Measurements from ENCODE around the gene SLC26A1.

DNA sequence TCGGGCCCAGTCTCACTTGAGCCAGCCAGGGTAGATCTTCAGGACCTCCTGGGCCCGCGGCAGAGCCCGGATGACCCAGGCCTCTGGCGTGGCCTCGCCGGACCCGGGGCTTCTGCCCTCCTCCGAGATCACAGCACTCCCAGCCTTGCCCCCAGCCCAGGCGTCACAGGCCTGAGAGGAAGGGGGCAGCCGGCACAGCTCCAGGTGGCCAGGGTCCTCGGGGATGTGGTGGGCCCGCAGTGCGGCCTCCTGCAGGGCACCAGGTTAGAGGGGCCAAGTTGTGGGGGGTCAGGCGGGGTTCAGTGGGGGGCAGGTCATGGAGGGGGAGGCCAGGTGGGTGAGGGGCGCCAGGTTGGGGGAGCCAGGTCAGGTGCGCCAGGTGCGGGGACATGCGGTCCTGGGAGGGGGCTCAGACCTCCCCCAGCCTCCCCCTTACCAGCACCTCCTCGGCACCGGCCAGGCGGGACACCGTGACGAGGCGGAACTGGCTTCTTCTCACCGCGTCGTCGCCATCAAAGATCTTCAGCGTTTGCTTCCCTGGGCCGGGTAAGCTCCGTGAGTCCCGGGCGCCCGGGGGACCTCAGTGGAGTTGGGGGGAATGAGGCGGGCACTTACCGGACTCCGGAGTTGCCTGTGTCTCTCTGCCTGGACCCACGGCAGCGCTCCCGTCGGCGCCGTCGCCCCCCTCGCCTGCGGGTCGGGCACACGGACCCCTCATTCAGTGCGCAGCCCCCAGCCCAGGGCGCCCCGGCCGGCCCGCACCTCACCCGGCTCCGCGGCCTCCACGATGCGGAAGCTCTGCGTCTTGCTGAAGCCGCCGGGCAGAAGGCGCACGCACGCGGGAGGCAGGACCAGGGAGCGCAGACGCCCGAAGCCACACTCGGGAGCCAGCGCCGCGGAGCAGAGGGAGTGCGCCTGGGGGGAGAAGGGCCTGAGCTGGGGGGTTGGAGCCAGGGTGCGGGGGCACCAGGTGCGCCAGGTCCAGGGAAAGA is 25.8 kb downstream of the SLC26A1 start:
- TF ChIP-seq, protein P1, sequence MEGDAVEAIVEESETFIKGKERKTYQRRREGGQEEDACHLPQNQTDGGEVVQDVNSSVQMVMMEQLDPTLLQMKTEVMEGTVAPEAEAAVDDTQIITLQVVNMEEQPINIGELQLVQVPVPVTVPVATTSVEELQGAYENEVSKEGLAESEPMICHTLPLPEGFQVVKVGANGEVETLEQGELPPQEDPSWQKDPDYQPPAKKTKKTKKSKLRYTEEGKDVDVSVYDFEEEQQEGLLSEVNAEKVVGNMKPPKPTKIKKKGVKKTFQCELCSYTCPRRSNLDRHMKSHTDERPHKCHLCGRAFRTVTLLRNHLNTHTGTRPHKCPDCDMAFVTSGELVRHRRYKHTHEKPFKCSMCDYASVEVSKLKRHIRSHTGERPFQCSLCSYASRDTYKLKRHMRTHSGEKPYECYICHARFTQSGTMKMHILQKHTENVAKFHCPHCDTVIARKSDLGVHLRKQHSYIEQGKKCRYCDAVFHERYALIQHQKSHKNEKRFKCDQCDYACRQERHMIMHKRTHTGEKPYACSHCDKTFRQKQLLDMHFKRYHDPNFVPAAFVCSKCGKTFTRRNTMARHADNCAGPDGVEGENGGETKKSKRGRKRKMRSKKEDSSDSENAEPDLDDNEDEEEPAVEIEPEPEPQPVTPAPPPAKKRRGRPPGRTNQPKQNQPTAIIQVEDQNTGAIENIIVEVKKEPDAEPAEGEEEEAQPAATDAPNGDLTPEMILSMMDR (IDR thresholded peaks at IDR 0.05): no peak
- TF ChIP-seq POLR2AphosphoS5 (IDR thresholded peaks at IDR 0.05) (no peak), POLR2A (IDR thresholded peaks at IDR 0.05) (no peak)
